SK-N-DZ (cell line): Measurements from ENCODE around the gene GOLT1B.
A peak's percentile ranks its signal among the peaks of the same experiment; 100 is the strongest.

Experiments used
- DNase-seq: peaks from one replicate; pipeline ENCODE4 v3.0.0-alpha.2; 2015; ENCODE audit warnings: low spot score

Gene GOLT1B

GRCh38 chr12:21523148-21523547, 21.6 kb downstream of the GOLT1B start:
- DNase-seq = no peak

- DNase-seq = no peak
These were observed 24.5 kb downstream of the GOLT1B start, which contains the start of gene SPX for GRCh38 chr12:21526053-21526452. SPX (plus strand) TSS chr12:21526296; CDS start chr12:21526473, 177 bp downstream.

- no peak for DNase-seq
These were observed 25.2 kb downstream of the GOLT1B start for GRCh38 chr12:21526721-21527345.

GRCh38 chr12:21527451-21528180, 26.0 kb downstream of the GOLT1B start:
- peak; percentile 65 for DNase-seq

GRCh38 chr12:21528953-21529352, 27.4 kb downstream of the GOLT1B start:
- DNase-seq = no peak

GRCh38 chr12:21529456-21529855, 27.9 kb downstream of the GOLT1B start:
- DNase-seq = no peak

GRCh38 chr12:21538061-21538653, 36.6 kb downstream of the GOLT1B start:
- DNase-seq = no peak

- no peak for DNase-seq
These were observed 38.2 kb downstream of the GOLT1B start for GRCh38 chr12:21539797-21540196.

- no peak for DNase-seq
These were observed 40.2 kb downstream of the GOLT1B start for GRCh38 chr12:21541773-21542172.

GRCh38 chr12:21542403-21542802, 40.8 kb downstream of the GOLT1B start:
- no peak for DNase-seq

- no peak for DNase-seq
These were observed 41.6 kb downstream of the GOLT1B start for GRCh38 chr12:21543151-21543550.

- no peak for DNase-seq
These were observed 44.0 kb downstream of the GOLT1B start for GRCh38 chr12:21545557-21545956.

- DNase-seq = no peak
These were observed 45.1 kb downstream of the GOLT1B start for GRCh38 chr12:21546716-21547115.

GRCh38 chr12:21547437-21547836, 45.8 kb downstream of the GOLT1B start:
- no peak for DNase-seq

- DNase-seq = no peak
These were observed 50.4 kb downstream of the GOLT1B start for GRCh38 chr12:21551841-21552465.

- no peak for DNase-seq
These were observed 51.2 kb downstream of the GOLT1B start for GRCh38 chr12:21552635-21553328.

GRCh38 chr12:21553329-21553675, 51.7 kb downstream of the GOLT1B start:
- no peak for DNase-seq

- DNase-seq = no peak
These were observed 56.6 kb downstream of the GOLT1B start for GRCh38 chr12:21558100-21558679.

GRCh38 chr12:21559855-21560569, 58.4 kb downstream of the GOLT1B start:
- no peak for DNase-seq

GRCh38 chr12:21561158-21561557, 59.6 kb downstream of the GOLT1B start:
- no peak for DNase-seq

- no peak for DNase-seq
These were observed 61.3 kb downstream of the GOLT1B start for GRCh38 chr12:21562859-21563258.
